IMR-90 (cell line): ENCODE data around the gene PDE4A.

Source experiments
- CHD1 ChIP-seq: IDR thresholded peaks from 2 replicates; pipeline ENCODE4 v1.6.1; 2012; ENCODE audit warnings: low read depth, low read length, improper control_type of control experiment
- CTCF ChIP-seq: conservative IDR thresholded peaks from 2 replicates; pipeline ENCODE4 v1.5.1; 2012; ENCODE audit warnings: mild to moderate bottlenecking, low read depth, low read length, improper control_type of control experiment
- ELK1 ChIP-seq: fragments of 150-350 bp; IDR thresholded peaks from 2 replicates; pipeline ENCODE4 v1.6.1; 2016; ENCODE audit warnings: low read depth, mild to moderate bottlenecking, low read length, moderate library complexity, borderline replicate concordance
- FOS ChIP-seq: fragments of 150-350 bp; IDR thresholded peaks from 2 replicates; pipeline ENCODE4 v1.6.1; 2016; ENCODE audit warnings: low read depth, low read length
- MXI1 ChIP-seq: IDR thresholded peaks from 2 replicates; pipeline ENCODE4 v1.6.1; 2012; ENCODE audit warnings: low read depth, mild to moderate bottlenecking, low read length, moderate library complexity, borderline replicate concordance
- POLR2A ChIP-seq: IDR thresholded peaks from 2 replicates; pipeline ENCODE4 v1.6.1; 2012; ENCODE audit warnings: mild to moderate bottlenecking, low read depth, low read length
- RAD21 ChIP-seq: IDR thresholded peaks from 2 replicates; pipeline ENCODE4 v1.6.1; 2012; ENCODE audit warnings: low read length, improper control_type of control experiment
- RFX5 ChIP-seq: IDR thresholded peaks from 2 replicates; pipeline ENCODE4 v1.8.0; 2012; ENCODE audit warnings: low read depth, mild to moderate bottlenecking, low read length, moderate library complexity
- USF2 ChIP-seq: fragments of 150-350 bp; IDR thresholded peaks from 2 replicates; pipeline ENCODE4 v1.6.1; 2017; ENCODE audit warnings: mild to moderate bottlenecking, antibody characterized with exemption, low read length, low read depth

GRCh38 chr19:10419200-10419645 is 1.1 kb upstream of the PDE4A start:
- TF ChIP-seq CTCF (no peak), RFX5 (no peak), POLR2A (no peak), MXI1 (no peak), FOS (0 out of 2 replicates have a peak, but pooled peaks have one; percentile 10), CHD1 (no peak), USF2 (no peak), RAD21 (no peak), ELK1 (no peak)
